Stimulated activated memory B cell treated with anti-CD40 and anti-IgM and Interleukin-4, amounts not matched to agents 10 μg/mL and 1 μg/mL and 100 μg/mL, for 72 hours (primary cell): ENCODE measurements around the gene C16orf74.

Experiments used
- ATAC-seq: fragments of 150-1000 bp; cut with Tn5 transposase; 2 replicates; pipeline ENCODE4 v1.10.0; 2021
- H3K27ac Mint-ChIP-seq: one replicate; pipeline ENCODE4 v1.8.0; 2022; ENCODE audit warnings: mild to moderate bottlenecking, mixed read lengths
- H3K27me3 Mint-ChIP-seq: one replicate; pipeline ENCODE4 v1.8.0; 2022; ENCODE audit warnings: mixed read lengths
- H3K36me3 Mint-ChIP-seq: one replicate; pipeline ENCODE4 v1.8.0; 2022; ENCODE audit warnings: mixed read lengths
- H3K4me1 Mint-ChIP-seq: one replicate; pipeline ENCODE4 v1.8.0; 2022; ENCODE audit warnings: mixed read lengths
- H3K4me3 Mint-ChIP-seq: one replicate; pipeline ENCODE4 v1.8.0; 2022; ENCODE audit warnings: mild to moderate bottlenecking, moderate library complexity, mixed read lengths
- H3K9me3 Mint-ChIP-seq: one replicate; pipeline ENCODE4 v1.8.0; 2022; ENCODE audit warnings: mixed read lengths

Gene C16orf74

GRCh38 chr16:85750827-85751697 is at the start of gene C16orf74:
C16orf74 (minus strand) TSS chr16:85751096; CDS start chr16:85735217, 15,879 bp downstream.
- peaks cover 84% of the 10 kb centered on the region for H3K4me1 Mint-ChIP-seq
- peak within 1 kb of the TSS; percentile 94 for H3K27ac Mint-ChIP-seq
- H3K4me3 Mint-ChIP-seq, result peak within 1 kb of the TSS; percentile 88
- H3K9me3 Mint-ChIP-seq, result no peaks in the 10 kb centered on the region
- H3K27me3 Mint-ChIP-seq, result no peaks in the 10 kb centered on the region
- ATAC-seq, result peak; percentile 75
- no peaks in the 10 kb centered on the region for H3K36me3 Mint-ChIP-seq

- Mint-ChIP-seq H3K27me3 (no peaks in the 10 kb centered on the region), H3K4me1 (peaks cover 56% of the 10 kb centered on the region), H3K27ac (peak overlapping the region; percentile 97), H3K4me3 (peak overlapping the region; percentile 94), H3K9me3 (no peaks in the 10 kb centered on the region), H3K36me3 (peaks cover 51% of the 10 kb centered on the region)
- ATAC-seq, result peak; percentile 26
Measured at GRCh38 chr16:85800321-85800669, 49.4 kb upstream of the C16orf74 start.

GRCh38 chr16:85799497-85800320 is 48.8 kb upstream of the C16orf74 start, which contains the start of the genes COX4I1 and EMC8:
COX4I1 (plus strand) TSS chr16:85799695; CDS start chr16:85801206, 1,511 bp downstream.
EMC8 (minus strand) TSS chr16:85799544; CDS start chr16:85799295, 249 bp downstream.
- peaks cover 51% of the 10 kb centered on the region for H3K36me3 Mint-ChIP-seq
- peak within 1 kb of the TSS; percentile 94 for H3K4me3 Mint-ChIP-seq
- peak; percentile 97 for ATAC-seq
- peak within 1 kb of the TSS; percentile 97 for H3K27ac Mint-ChIP-seq
- H3K4me1 Mint-ChIP-seq, result peaks cover 62% of the 10 kb centered on the region
- no peaks in the 10 kb centered on the region for H3K9me3 Mint-ChIP-seq
- H3K27me3 Mint-ChIP-seq, result no peaks in the 10 kb centered on the region

- peaks cover 54% of the 10 kb centered on the region for H3K36me3 Mint-ChIP-seq
- H3K27me3 Mint-ChIP-seq, result no peaks in the 10 kb centered on the region
- peaks cover 63% of the 10 kb centered on the region for H3K4me1 Mint-ChIP-seq
- H3K9me3 Mint-ChIP-seq, result no peaks in the 10 kb centered on the region
- peak overlapping the region; percentile 94 for H3K4me3 Mint-ChIP-seq
- ATAC-seq, result peak; percentile 58
- peak overlapping the region; percentile 97 for H3K27ac Mint-ChIP-seq
Measured at GRCh38 chr16:85798901-85799496, 48.1 kb upstream of the C16orf74 start.

GRCh38 chr16:85798283-85798776 is 47.4 kb upstream of the C16orf74 start:
- no peak for ATAC-seq
- H3K27me3 Mint-ChIP-seq, result no peaks in the 10 kb centered on the region
- H3K4me1 Mint-ChIP-seq, result peaks cover 59% of the 10 kb centered on the region
- peak overlapping the region; percentile 94 for H3K4me3 Mint-ChIP-seq
- H3K9me3 Mint-ChIP-seq, result no peaks in the 10 kb centered on the region
- peak overlapping the region; percentile 97 for H3K27ac Mint-ChIP-seq
- H3K36me3 Mint-ChIP-seq, result peaks cover 53% of the 10 kb centered on the region

- ATAC-seq, result no peak
- Mint-ChIP-seq H3K36me3 (peaks cover 56% of the 10 kb centered on the region), H3K9me3 (no peaks in the 10 kb centered on the region), H3K4me1 (peaks cover 56% of the 10 kb centered on the region), H3K27me3 (no peaks in the 10 kb centered on the region), H3K4me3 (no peak overlapping the region), H3K27ac (peak overlapping the region; percentile 10)
Measured at GRCh38 chr16:85796599-85796998, 45.7 kb upstream of the C16orf74 start.

GRCh38 chr16:85796152-85796551 is 45.3 kb upstream of the C16orf74 start:
- ATAC-seq, result no peak
- Mint-ChIP-seq H3K27ac (no peak overlapping the region), H3K27me3 (no peaks in the 10 kb centered on the region), H3K4me1 (peaks cover 52% of the 10 kb centered on the region), H3K9me3 (no peaks in the 10 kb centered on the region), H3K36me3 (peaks cover 56% of the 10 kb centered on the region), H3K4me3 (no peak overlapping the region)

- Mint-ChIP-seq H3K27me3 (no peaks in the 10 kb centered on the region), H3K9me3 (no peaks in the 10 kb centered on the region), H3K4me3 (no peak overlapping the region), H3K4me1 (peaks cover 40% of the 10 kb centered on the region), H3K36me3 (peaks cover 57% of the 10 kb centered on the region), H3K27ac (no peak overlapping the region)
- no peak for ATAC-seq
Measured at GRCh38 chr16:85794696-85795095, 43.8 kb upstream of the C16orf74 start.

GRCh38 chr16:85793662-85794298 is 42.9 kb upstream of the C16orf74 start:
- Mint-ChIP-seq H3K27me3 (no peaks in the 10 kb centered on the region), H3K9me3 (no peaks in the 10 kb centered on the region), H3K4me3 (no peak overlapping the region), H3K36me3 (peaks cover 57% of the 10 kb centered on the region), H3K27ac (no peak overlapping the region), H3K4me1 (peaks cover 47% of the 10 kb centered on the region)
- ATAC-seq, result no peak

GRCh38 chr16:85789773-85790172 is 38.9 kb upstream of the C16orf74 start:
- no peak overlapping the region for H3K4me3 Mint-ChIP-seq
- ATAC-seq, result no peak
- H3K9me3 Mint-ChIP-seq, result no peaks in the 10 kb centered on the region
- H3K4me1 Mint-ChIP-seq, result peaks cover 26% of the 10 kb centered on the region
- peaks cover 65% of the 10 kb centered on the region for H3K36me3 Mint-ChIP-seq
- H3K27ac Mint-ChIP-seq, result no peak overlapping the region
- H3K27me3 Mint-ChIP-seq, result no peaks in the 10 kb centered on the region

- Mint-ChIP-seq H3K27ac (peak overlapping the region; percentile 8), H3K9me3 (no peaks in the 10 kb centered on the region)
Measured at GRCh38 chr16:85788819-85789218, 37.9 kb upstream of the C16orf74 start.

GRCh38 chr16:85785927-85786326 is 35.0 kb upstream of the C16orf74 start:
- Mint-ChIP-seq H3K9me3 (no peaks in the 10 kb centered on the region), H3K27ac (no peak overlapping the region), H3K27me3 (no peaks in the 10 kb centered on the region), H3K4me3 (no peak overlapping the region), H3K4me1 (peaks cover 18% of the 10 kb centered on the region), H3K36me3 (peaks cover 50% of the 10 kb centered on the region)
- no peak for ATAC-seq

More at GRCh38 chr16:85788819-85789218, 37.9 kb upstream of the C16orf74 start:
- no peak overlapping the region for H3K4me3 Mint-ChIP-seq
- no peaks in the 10 kb centered on the region for H3K27me3 Mint-ChIP-seq
- peaks cover 59% of the 10 kb centered on the region for H3K36me3 Mint-ChIP-seq
- H3K4me1 Mint-ChIP-seq, result peaks cover 27% of the 10 kb centered on the region
- no peak for ATAC-seq

GRCh38 chr16:85784813-85785212 is 33.9 kb upstream of the C16orf74 start:
- H3K4me1 Mint-ChIP-seq, result peaks cover 18% of the 10 kb centered on the region
- H3K27me3 Mint-ChIP-seq, result no peaks in the 10 kb centered on the region
- H3K4me3 Mint-ChIP-seq, result no peak overlapping the region
- no peak for ATAC-seq
- H3K27ac Mint-ChIP-seq, result no peak overlapping the region
- H3K9me3 Mint-ChIP-seq, result no peaks in the 10 kb centered on the region
- H3K36me3 Mint-ChIP-seq, result peaks cover 59% of the 10 kb centered on the region

GRCh38 chr16:85783441-85783840 is 32.5 kb upstream of the C16orf74 start:
- Mint-ChIP-seq H3K27me3 (no peaks in the 10 kb centered on the region), H3K4me1 (peaks cover 9% of the 10 kb centered on the region), H3K36me3 (peaks cover 71% of the 10 kb centered on the region), H3K4me3 (no peak overlapping the region), H3K27ac (peak overlapping the region; percentile 23), H3K9me3 (no peaks in the 10 kb centered on the region)
- no peak for ATAC-seq
